HCT116 (cell line): ENCODE measurements around the gene NINJ1. TPM values are rescaled to one million over a fixed set of nuclear protein-coding genes. Genes with fewer than 3 reads are reported as not detected.

ENCODE experiments used
- ATAC-seq: fragments of 200-7000 bp; cut with Tn5 transposase; 2 replicates; pipeline ENCODE4 v1.9.1; 2020; ENCODE audit warnings: mild to moderate bottlenecking, moderate library complexity
- BruUV-seq: library from RNA; stranded (reverse); fragments of 400-500 nt; replicated peaks from 2 replicates; lab custom pipeline; 2021; lab: Mats Ljungman, UMichigan
- CTCF ChIA-PET: fragments of 300-600 bp; sonication (Branson Sonifier 250); formaldehyde crosslinking; loops from one replicate; lab custom pipeline; 2021; ENCODE audit warnings: antibody characterized with exemption; lab: Charles Lee
- POLR2A ChIA-PET: fragments of 300-600, 350-600 bp; sonication (Branson Sonifier 250); formaldehyde crosslinking; loops from one replicate; lab custom pipeline; 2021; ENCODE audit warnings: antibody characterized with exemption; lab: Charles Lee
- RAD21 ChIA-PET, 2 experiments: fragments of 300-600 bp; sonication (Branson Sonifier 250); formaldehyde crosslinking; loops; one replicate each; lab custom pipeline; 2023; ENCODE audit warnings: low total read pairs in 2 of 2; ENCODE audit not compliant: uncharacterized antibody in 2 of 2, unreplicated experiment in 2 of 2, low non-redundant PET in 1 of 2; lab: Charles Lee
- DNase-seq: peaks from one replicate; pipeline ENCODE4 v3.0.0-alpha.2; 2010; ENCODE audit warnings: low read depth, low spot score
- H2AFZ ChIP-seq: fragments of 200-600 bp; shearing (Covaris generic), sonication (generic); 2 replicates; pipeline ENCODE4 v1.6.1; 2017; ENCODE audit warnings: low read depth, mixed run types, mixed read lengths, antibody characterized with exemption, low read length; ENCODE audit not compliant: poor library complexity, severe bottlenecking
- H3K27ac ChIP-seq: 2 replicates; pipeline ENCODE4 v1.5.1; 2012; ENCODE audit warnings: low read depth, low read length
- H3K27me3 ChIP-seq: fragments of 200-600 bp; sonication (generic); 2 replicates; pipeline ENCODE4 v1.6.1; 2016; ENCODE audit warnings: mixed run types, low read length, mixed read lengths; ENCODE audit not compliant: insufficient read depth
- H3K36me3 ChIP-seq, 2 experiments: fragments of 200-500 bp in 1 of 2; fragments of 200-600 bp in 1 of 2; sonication (Bioruptor generic) in 1 of 2; sonication (generic) in 1 of 2; 2 replicates each; pipeline versions ENCODE4 v1.5.1 to v1.6.1; 2014 to 2016; ENCODE audit warnings: low read length in 2 of 2, inconsistent platforms in 1 of 2, mixed read lengths in 1 of 2, mixed run types in 1 of 2; ENCODE audit not compliant: insufficient read depth in 2 of 2, control insufficient read depth in 1 of 2
- H3K4me1 ChIP-seq, 2 experiments: fragments of 200-600 bp in 1 of 2; sonication (generic) in 1 of 2; 2 replicates each; pipeline versions ENCODE4 v1.5.1 to v1.6.1; 2012 to 2017; ENCODE audit warnings: low read length in 2 of 2, inconsistent platforms in 1 of 2, mild to moderate bottlenecking in 1 of 2, mixed read lengths in 1 of 2, mixed run types in 1 of 2, moderate library complexity in 1 of 2; ENCODE audit not compliant: insufficient read depth in 2 of 2, control insufficient read depth in 1 of 2
- H3K4me2 ChIP-seq: fragments of 200-600 bp; sonication (generic); 2 replicates; pipeline ENCODE4 v1.6.1; 2017; ENCODE audit warnings: mixed run types, low read length, mixed read lengths
- H3K4me3 ChIP-seq, 2 experiments: fragments of 200-600 bp in 1 of 2; sonication (generic) in 1 of 2; replicated peaks in 1 of 2; 2 replicates each; pipeline ENCODE4 v1.5.1; 2011 to 2016; ENCODE audit warnings: low read length in 2 of 2, control low read depth in 1 of 2, low read depth in 1 of 2, mild to moderate bottlenecking in 1 of 2, mixed read lengths in 1 of 2, mixed run types in 1 of 2
- H3K79me2 ChIP-seq: fragments of 200-600 bp; sonication (generic); 2 replicates; pipeline ENCODE4 v1.6.1; 2017; ENCODE audit warnings: mild to moderate bottlenecking, mixed run types, low read length, moderate library complexity, mixed read lengths; ENCODE audit not compliant: insufficient read depth
- H3K9ac ChIP-seq: fragments of 200-600 bp; sonication (generic); 2 replicates; pipeline ENCODE4 v1.6.1; 2016; ENCODE audit warnings: low read length, mixed read lengths
- H3K9me2 ChIP-seq: fragments of 200-600 bp; sonication (generic), shearing (Covaris generic); 2 replicates; pipeline ENCODE4 v1.6.1; 2017; ENCODE audit warnings: mixed run types, mild to moderate bottlenecking, moderate library complexity; ENCODE audit not compliant: insufficient read depth
- H3K9me3 ChIP-seq, 2 experiments: fragments of 200-500 bp in 1 of 2; fragments of 200-600 bp in 1 of 2; sonication (Bioruptor generic) in 1 of 2; sonication (generic) in 1 of 2; 2 replicates each; pipeline ENCODE4 v1.6.1; 2014 to 2017; ENCODE audit warnings: low read length in 2 of 2, mixed read lengths in 2 of 2, inconsistent platforms in 1 of 2, low read depth in 1 of 2, mild to moderate bottlenecking in 1 of 2, mixed run types in 1 of 2, moderate library complexity in 1 of 2; ENCODE audit not compliant: control insufficient read depth in 1 of 2, insufficient read depth in 1 of 2
- H4K20me1 ChIP-seq: fragments of 200-600 bp; sonication (generic), shearing (Covaris generic); 2 replicates; pipeline ENCODE4 v1.6.1; 2017; ENCODE audit warnings: mixed run types, mild to moderate bottlenecking, moderate library complexity; ENCODE audit not compliant: insufficient read depth
- CBX3 ChIP-seq: IDR thresholded peaks from 2 replicates; pipeline ENCODE4 v1.6.1; 2012; ENCODE audit warnings: low read depth
- EGR1 ChIP-seq: IDR thresholded peaks from 2 replicates; pipeline ENCODE4 v1.6.1; 2012; ENCODE audit warnings: low read depth
- ELF1 ChIP-seq: IDR thresholded peaks from 2 replicates; pipeline ENCODE4 v1.6.1; 2012; ENCODE audit warnings: low read depth, borderline replicate concordance
- EZH2 ChIP-seq: fragments of 200-600 bp; sonication (generic); IDR thresholded peaks from 2 replicates; pipeline ENCODE4 v1.6.1; 2017; ENCODE audit warnings: antibody characterized with exemption, mixed run types
- EZH2phosphoT487 ChIP-seq: fragments of 200-600 bp; IDR thresholded peaks from 2 replicates; pipeline ENCODE4 v1.6.1; 2018; ENCODE audit warnings: antibody characterized with exemption, borderline replicate concordance
- FOSL1 ChIP-seq: IDR thresholded peaks from 2 replicates; pipeline ENCODE4 v1.6.1; 2012; ENCODE audit warnings: low read depth
- JUND ChIP-seq: IDR thresholded peaks from 2 replicates; pipeline ENCODE4 v1.6.1; 2012
- POLR2A ChIP-seq: IDR thresholded peaks from 2 replicates; pipeline ENCODE4 v1.7.0; 2011; ENCODE audit warnings: borderline replicate concordance; ENCODE audit not compliant: insufficient read depth, insufficient read length; ENCODE audit errors: extremely low read depth
- POLR2AphosphoS5 ChIP-seq: IDR thresholded peaks from 2 replicates; pipeline ENCODE4 v1.6.1; 2011; ENCODE audit warnings: mild to moderate bottlenecking, low read depth, low read length, moderate library complexity
- RAD21 ChIP-seq: IDR thresholded peaks from 2 replicates; pipeline ENCODE4 v1.6.1; 2012; ENCODE audit warnings: low read depth, mild to moderate bottlenecking
- SP1 ChIP-seq: IDR thresholded peaks from 2 replicates; pipeline ENCODE4 v1.6.1; 2012; ENCODE audit warnings: low read depth
- SRF ChIP-seq: IDR thresholded peaks from 2 replicates; pipeline ENCODE4 v1.6.1; 2012; ENCODE audit warnings: low read depth
- YY1 ChIP-seq: IDR thresholded peaks from 2 replicates; pipeline ENCODE4 v1.6.1; 2011; ENCODE audit warnings: low read length, low read depth, moderate library complexity, mild to moderate bottlenecking; ENCODE audit not compliant: insufficient replicate concordance; ENCODE audit errors: extremely low read depth
- ZFX ChIP-seq: fragments of 450-650 bp; IDR thresholded peaks from 2 replicates; pipeline ENCODE4 v1.6.1; 2017
- ZNF274 ChIP-seq: fragments of 200-500 bp; sonication (Bioruptor generic); IDR thresholded peaks from 2 replicates; pipeline ENCODE4 v1.6.1; 2014; ENCODE audit warnings: mild to moderate bottlenecking, low read depth, low read length, inconsistent platforms
- intact Hi-C: fragments of 100-400 bp; cut with micrococcal nuclease; formaldehyde crosslinking; loops from 2 replicates; pipeline ENCODE4 v1.10.0; 2022
- total RNA-seq: library from RNA; stranded (reverse); gene quantifications from one replicate; pipeline ENCODE4 v1.2.1, GENCODE V29; 2021; ENCODE audit not compliant: unreplicated experiment
- TF ChIP-seq, protein P1 (sequence below): IDR thresholded peaks from 2 replicates; pipeline ENCODE4 v1.6.1; 2011; ENCODE audit warnings: mild to moderate bottlenecking, low read length, moderate library complexity; ENCODE audit not compliant: insufficient replicate concordance; ENCODE audit errors: extremely low read depth
- TF ChIP-seq, protein P2 (sequence below): IDR thresholded peaks from 2 replicates; pipeline ENCODE4 v1.6.1; 2012
- TF ChIP-seq, protein P3 (sequence below), 3 experiments: fragments of 200-600 bp in 1 of 3; sonication (generic) in 1 of 3; IDR thresholded peaks in 2 of 3; conservative IDR thresholded peaks in 1 of 3; 2 replicates each; pipeline ENCODE4 v1.5.1; 2012 to 2017; ENCODE audit warnings: low read depth in 2 of 3, low read length in 2 of 3, antibody characterized with exemption in 1 of 3, borderline replicate concordance in 1 of 3, control low read depth in 1 of 3, mild to moderate bottlenecking in 1 of 3, mixed read lengths in 1 of 3, mixed run types in 1 of 3, moderate library complexity in 1 of 3; ENCODE audit not compliant: insufficient read depth in 1 of 3
- TF ChIP-seq, protein P4 (sequence below): IDR thresholded peaks from 2 replicates; pipeline ENCODE4 v1.6.1; 2012; ENCODE audit warnings: low read depth
- TF ChIP-seq, protein P5 (sequence below): IDR thresholded peaks from 2 replicates; pipeline ENCODE4 v1.6.1; 2012

Gene NINJ1
- total RNA-seq, 1 experiment from 2014 or later, result 34.4 TPM

DNA sequence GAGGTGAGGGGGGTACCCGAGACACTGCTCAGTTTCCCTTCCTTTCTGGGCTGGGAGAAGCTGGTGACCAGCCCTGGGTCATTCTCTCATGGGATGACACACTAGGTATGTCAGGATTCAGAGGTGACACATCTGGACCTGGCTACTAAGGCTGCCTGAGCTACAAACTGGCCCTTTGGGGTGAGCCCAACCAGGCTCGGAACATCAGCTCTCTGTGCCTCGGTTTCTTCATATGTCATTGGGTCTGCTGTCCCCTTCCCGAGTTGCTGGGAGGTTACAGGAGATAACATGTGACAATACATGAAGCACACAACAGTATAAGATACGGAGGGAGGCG, 26.3 kb downstream of the NINJ1 start:
- CTCF ChIA-PET, result interaction anchor here (1.4 to 3.7 kb wide), 5 partner anchors 9 to 195 kb away, joined by 3 to 35 read pairs (median 12); no protein-coding TSS in a partner anchor
- no peak for ATAC-seq
- Histone ChIP-seq H3K9ac (no peak overlapping the region), H3K4me2 (no peak overlapping the region), H3K9me2 (no peaks in the 10 kb centered on the region), H4K20me1 (no peaks in the 10 kb centered on the region), H2AFZ (no peak overlapping the region), H3K36me3 (peaks cover 3 to 4% of the 10 kb centered on the region in 2 experiments; a peak in 3 of 4 replicates), H3K27ac (no peak overlapping the region), H3K4me1 (peaks cover 0 to 18% of the 10 kb centered on the region in 2 experiments; a peak in 2 of 4 replicates), H3K9me3 (peaks cover 5 to 6% of the 10 kb centered on the region in 2 experiments; a peak in 1 of 4 replicates), H3K27me3 (no peaks in the 10 kb centered on the region), H3K79me2 (peaks cover 49% of the 10 kb centered on the region), H3K4me3 (no peak overlapping the region)
- POLR2A ChIA-PET, result interaction anchor here (1.7 kb wide), 1 partner anchor 12 kb away, joined by 5 read pairs; no protein-coding TSS in a partner anchor
- RAD21 ChIA-PET, result interaction anchor here in 1 of 2 experiments (0.6 kb wide), 1 partner anchor 295 kb away, joined by 3 read pairs; no protein-coding TSS in a partner anchor
- intact Hi-C loops, result loop anchor here (2.0 to 5.0 kb wide), 2 partner anchors 45 to 197 kb away; no protein-coding TSS in a partner anchor
- no TSS peak for BruUV-seq
- DNase-seq, result no peak
- TF ChIP-seq JUND (no peak), POLR2A (no peak), EZH2 (no peak), ZFX (no peak), POLR2AphosphoS5 (no peak), YY1 (no peak), FOSL1 (no peak), EGR1 (no peak), EZH2phosphoT487 (no peak), RAD21 (no peak), ZNF274 (no peak), ELF1 (no peak), CBX3 (no peak), SRF (no peak), SP1 (no peak)
- TF ChIP-seq, protein P1, sequence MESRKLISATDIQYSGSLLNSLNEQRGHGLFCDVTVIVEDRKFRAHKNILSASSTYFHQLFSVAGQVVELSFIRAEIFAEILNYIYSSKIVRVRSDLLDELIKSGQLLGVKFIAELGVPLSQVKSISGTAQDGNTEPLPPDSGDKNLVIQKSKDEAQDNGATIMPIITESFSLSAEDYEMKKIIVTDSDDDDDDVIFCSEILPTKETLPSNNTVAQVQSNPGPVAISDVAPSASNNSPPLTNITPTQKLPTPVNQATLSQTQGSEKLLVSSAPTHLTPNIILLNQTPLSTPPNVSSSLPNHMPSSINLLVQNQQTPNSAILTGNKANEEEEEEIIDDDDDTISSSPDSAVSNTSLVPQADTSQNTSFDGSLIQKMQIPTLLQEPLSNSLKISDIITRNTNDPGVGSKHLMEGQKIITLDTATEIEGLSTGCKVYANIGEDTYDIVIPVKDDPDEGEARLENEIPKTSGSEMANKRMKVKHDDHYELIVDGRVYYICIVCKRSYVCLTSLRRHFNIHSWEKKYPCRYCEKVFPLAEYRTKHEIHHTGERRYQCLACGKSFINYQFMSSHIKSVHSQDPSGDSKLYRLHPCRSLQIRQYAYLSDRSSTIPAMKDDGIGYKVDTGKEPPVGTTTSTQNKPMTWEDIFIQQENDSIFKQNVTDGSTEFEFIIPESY, result no peak
- TF ChIP-seq, protein P2, sequence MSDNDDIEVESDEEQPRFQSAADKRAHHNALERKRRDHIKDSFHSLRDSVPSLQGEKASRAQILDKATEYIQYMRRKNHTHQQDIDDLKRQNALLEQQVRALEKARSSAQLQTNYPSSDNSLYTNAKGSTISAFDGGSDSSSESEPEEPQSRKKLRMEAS, result no peak
- TF ChIP-seq, protein P3, sequence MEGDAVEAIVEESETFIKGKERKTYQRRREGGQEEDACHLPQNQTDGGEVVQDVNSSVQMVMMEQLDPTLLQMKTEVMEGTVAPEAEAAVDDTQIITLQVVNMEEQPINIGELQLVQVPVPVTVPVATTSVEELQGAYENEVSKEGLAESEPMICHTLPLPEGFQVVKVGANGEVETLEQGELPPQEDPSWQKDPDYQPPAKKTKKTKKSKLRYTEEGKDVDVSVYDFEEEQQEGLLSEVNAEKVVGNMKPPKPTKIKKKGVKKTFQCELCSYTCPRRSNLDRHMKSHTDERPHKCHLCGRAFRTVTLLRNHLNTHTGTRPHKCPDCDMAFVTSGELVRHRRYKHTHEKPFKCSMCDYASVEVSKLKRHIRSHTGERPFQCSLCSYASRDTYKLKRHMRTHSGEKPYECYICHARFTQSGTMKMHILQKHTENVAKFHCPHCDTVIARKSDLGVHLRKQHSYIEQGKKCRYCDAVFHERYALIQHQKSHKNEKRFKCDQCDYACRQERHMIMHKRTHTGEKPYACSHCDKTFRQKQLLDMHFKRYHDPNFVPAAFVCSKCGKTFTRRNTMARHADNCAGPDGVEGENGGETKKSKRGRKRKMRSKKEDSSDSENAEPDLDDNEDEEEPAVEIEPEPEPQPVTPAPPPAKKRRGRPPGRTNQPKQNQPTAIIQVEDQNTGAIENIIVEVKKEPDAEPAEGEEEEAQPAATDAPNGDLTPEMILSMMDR (IDR thresholded peaks at IDR 0.05 in 2 of 3, conservative IDR thresholded peaks at IDR 0.05 in 1 of 3; ENCODE audit: borderline replicate concordance in 1 of 3, insufficient read depth in 1 of 3, low read depth in 2 of 3, low read length in 2 of 3), result no peak
- TF ChIP-seq, protein P4, sequence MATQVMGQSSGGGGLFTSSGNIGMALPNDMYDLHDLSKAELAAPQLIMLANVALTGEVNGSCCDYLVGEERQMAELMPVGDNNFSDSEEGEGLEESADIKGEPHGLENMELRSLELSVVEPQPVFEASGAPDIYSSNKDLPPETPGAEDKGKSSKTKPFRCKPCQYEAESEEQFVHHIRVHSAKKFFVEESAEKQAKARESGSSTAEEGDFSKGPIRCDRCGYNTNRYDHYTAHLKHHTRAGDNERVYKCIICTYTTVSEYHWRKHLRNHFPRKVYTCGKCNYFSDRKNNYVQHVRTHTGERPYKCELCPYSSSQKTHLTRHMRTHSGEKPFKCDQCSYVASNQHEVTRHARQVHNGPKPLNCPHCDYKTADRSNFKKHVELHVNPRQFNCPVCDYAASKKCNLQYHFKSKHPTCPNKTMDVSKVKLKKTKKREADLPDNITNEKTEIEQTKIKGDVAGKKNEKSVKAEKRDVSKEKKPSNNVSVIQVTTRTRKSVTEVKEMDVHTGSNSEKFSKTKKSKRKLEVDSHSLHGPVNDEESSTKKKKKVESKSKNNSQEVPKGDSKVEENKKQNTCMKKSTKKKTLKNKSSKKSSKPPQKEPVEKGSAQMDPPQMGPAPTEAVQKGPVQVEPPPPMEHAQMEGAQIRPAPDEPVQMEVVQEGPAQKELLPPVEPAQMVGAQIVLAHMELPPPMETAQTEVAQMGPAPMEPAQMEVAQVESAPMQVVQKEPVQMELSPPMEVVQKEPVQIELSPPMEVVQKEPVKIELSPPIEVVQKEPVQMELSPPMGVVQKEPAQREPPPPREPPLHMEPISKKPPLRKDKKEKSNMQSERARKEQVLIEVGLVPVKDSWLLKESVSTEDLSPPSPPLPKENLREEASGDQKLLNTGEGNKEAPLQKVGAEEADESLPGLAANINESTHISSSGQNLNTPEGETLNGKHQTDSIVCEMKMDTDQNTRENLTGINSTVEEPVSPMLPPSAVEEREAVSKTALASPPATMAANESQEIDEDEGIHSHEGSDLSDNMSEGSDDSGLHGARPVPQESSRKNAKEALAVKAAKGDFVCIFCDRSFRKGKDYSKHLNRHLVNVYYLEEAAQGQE, result no peak
- TF ChIP-seq, protein P5, sequence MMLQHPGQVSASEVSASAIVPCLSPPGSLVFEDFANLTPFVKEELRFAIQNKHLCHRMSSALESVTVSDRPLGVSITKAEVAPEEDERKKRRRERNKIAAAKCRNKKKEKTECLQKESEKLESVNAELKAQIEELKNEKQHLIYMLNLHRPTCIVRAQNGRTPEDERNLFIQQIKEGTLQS, result no peak
